Skin of body (tissue), 2 donors: ENCODE data around the gene SHPK. TPM values are rescaled to one million over a fixed set of nuclear protein-coding genes. Genes with fewer than 3 reads are reported as not detected.

Source experiments
- DNase-seq: peaks from one replicate; lab custom pipeline; 2025; lab: John Stamatoyannopoulos, UW
- total RNA-seq: library from RNA; depleted of rRNA; stranded (reverse); fragments of >200 nt; gene quantifications from one replicate; pipeline ENCODE4 v1.2.3, GENCODE V29; 2014

The SHPK gene
- total RNA-seq, 1 donor from 2014 or later = 10.9 TPM

DNA sequence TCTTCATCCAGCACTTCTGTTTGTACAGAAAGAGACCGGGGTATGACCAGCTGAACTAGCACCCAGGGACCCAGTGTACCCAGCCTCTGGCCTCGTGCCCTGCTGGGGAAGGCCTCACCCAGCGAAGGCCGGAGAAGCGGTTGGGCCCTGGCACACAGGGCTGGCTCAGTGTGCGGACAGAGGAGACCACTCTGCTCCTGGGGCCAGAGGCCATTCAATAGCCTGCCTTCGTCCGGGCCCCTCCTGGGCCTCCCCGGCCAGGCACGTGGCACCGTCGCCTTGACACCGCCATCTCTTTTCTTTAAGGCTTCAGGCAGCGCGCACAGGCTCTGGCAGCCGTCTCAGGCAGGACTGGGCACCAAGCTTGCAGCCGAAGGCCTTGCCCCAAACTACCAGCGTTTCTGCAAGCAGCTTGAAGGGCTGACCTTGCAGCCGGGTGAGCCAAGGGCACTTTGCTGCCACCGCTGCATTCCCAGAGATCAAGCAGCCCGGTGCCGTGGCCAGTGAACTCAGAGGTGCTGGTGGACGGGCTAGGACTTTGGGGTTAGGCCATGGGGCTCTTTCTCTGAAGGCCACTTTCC lies 24.4 kb upstream of the SHPK start:
- no peak for DNase-seq

DNA sequence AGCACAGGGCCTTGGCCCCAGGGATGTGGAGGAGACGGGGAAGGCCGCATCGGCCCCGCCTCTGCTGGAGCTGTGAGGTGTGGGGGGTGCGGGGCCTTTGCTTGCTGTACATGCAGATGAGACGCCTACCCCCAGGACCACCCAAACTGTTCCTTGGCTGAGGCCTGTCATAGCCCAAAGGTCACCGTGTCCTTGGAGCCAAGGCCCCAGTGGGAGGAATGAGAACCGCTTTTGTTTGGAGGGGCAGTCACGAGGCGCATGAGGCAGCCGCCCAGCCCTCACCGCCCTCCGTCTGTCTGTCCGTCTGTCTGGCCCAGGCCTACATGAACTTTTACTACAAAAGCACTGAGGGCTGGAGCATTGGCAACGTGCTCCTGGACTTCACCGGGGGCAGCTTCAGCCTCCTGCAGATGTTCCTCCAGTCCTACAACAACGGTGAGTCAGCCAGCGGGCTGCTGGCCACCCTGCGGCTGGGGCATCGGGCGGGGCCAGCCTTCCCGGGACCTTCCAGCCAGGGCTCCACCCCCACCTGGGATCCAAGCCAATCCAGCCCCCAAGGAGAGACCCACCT lies 23.6 kb upstream of the SHPK start:
- peak; percentile 33 for DNase-seq

DNA sequence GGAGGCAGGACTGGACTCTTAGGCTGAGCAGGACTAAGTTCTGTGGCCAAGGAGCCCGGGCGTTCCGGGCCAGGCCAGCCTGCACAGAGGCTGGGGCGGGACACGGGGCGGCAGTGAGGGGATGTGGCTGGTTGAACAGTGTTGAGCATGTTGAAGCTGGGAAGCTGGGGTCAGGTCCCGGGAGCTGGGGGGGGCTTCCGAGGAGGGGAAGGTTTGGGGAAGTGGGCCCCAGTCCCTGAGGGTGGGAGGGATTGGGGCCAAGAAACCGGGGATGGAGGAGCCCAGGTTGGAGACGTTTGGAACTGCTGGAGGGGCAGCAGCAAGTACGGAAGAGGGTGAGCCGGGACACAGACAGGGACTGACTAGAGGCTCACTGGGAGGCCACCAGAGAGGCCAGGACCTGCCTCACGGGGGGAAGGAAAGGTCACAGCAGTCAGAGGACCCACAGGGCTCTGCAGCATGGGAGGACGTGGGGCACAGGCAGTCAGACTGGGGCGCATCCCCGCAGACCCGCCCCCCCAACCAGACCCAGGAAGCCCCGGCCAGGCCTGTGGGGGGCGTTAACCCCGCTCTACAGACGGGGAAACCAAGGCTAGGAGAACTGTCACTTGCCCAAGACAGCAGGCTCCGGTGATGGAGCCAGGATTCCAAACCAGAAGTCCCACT lies 22.9 kb upstream of the SHPK start:
- no peak for DNase-seq

DNA sequence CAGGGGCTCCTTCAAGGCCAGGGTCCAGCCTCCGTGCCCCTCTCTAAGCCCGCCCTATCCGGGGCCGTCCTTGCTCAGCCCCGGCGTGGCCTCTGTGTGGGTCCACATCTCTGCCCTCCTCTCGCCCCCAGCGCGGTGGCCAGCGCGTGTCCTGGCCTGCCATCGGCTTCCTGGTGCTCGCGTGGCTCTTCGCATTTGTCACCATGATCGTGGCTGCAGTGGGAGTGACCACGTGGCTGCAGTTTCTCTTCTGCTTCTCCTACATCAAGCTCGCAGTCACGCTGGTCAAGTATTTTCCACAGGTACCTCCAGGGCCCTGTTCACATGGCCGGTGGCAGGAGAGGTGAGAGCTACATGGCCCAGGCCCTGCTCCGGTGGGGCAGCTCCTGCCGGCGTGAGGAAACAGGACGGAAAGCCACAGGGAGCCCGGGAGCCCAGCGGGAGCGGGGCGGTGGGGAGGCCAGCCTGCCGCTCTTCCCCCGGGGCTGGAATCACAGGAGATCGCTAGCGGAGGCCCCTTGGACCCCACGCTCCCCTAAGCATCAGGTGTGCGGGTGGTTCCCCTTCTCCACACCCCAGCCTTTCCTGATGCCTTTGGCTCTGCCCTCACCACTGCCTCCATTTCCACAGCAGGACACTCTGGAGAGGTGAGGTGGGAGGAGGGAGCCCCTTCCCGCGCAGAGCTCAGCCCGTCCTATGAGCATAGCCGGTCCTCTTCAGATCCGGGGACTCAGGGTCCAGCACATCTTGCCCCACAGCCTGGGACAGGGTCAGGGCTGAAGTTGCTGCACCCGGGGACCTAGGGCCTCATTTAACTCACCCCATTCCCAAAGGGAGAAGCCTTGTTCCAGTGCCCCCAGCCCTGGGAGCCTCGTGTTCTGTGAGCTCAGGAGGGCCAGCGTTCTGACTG lies 22.1 kb upstream of the SHPK start:
- no peak for DNase-seq

DNA sequence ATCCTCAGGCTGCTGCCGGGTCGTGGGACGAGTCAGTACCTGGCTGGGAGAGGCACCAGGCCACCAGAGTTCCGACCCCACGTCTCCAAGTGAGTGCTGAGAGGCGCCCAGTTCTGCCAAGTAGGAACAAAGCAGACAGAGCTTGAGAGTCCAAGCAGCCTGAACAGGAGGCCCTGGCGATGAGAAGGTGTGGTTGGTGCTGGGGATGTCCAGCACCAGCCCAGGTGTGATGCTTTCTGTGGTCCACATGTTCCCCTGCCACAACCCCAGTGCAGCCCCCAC lies 21.5 kb upstream of the SHPK start:
- DNase-seq = no peak

DNA sequence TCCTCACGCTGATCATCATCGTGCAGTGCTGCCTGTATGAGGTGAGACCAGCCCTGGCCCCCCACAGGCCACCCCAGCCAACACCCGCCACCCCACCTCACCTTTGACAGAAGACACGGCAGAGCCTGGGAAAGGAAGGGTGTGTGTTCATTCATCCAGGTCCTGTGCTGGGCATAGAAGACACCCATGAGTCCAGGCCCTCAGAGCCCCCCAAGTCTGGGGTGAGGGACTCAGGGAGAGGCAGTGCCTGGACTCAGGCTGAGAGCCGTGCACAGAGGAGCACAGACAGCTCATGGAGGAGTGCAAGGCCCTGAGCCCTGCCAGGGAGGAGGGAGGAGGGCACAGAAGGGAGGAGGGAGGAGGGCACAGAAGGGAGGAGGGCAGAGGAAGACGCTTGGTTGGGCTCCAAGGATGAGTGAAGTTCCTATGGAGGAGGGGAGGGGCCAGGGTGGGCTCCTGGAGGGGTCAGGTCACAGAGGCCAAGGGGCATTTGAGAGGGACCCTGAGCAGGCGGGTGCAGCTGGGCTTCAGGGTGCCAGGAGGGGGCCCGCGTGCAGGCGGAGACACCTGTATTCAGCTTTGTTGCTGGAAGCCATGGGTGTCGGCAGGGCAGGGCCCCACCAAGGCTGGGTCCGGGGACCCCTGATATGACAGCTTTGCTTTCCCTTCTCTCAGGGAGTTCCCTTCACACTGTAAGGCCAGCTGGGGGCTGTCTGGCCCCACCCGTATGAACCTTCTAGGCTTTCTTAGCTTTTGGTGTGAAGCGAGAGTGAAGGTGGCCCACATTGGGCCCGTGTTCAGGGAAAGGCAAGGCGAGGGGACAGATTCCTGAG lies 20.9 kb upstream of the SHPK start:
- no peak for DNase-seq

DNA sequence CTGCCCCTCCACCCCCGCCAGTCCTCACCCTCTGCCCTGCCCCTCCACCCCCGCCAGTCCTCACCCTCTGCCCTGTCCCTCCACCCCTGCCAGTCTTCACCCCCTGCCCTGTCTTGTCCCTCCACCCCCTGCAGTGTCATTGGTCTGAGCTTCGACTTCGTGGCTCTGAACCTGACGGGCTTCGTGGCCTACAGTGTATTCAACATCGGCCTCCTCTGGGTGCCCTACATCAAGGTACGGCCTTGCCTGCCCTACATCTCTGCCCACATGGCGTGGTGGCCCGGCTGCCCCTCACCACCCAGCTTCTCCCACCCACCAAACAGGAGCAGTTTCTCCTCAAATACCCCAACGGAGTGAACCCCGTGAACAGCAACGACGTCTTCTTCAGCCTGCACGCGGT lies 20.3 kb upstream of the SHPK start:
- DNase-seq = no peak

DNA sequence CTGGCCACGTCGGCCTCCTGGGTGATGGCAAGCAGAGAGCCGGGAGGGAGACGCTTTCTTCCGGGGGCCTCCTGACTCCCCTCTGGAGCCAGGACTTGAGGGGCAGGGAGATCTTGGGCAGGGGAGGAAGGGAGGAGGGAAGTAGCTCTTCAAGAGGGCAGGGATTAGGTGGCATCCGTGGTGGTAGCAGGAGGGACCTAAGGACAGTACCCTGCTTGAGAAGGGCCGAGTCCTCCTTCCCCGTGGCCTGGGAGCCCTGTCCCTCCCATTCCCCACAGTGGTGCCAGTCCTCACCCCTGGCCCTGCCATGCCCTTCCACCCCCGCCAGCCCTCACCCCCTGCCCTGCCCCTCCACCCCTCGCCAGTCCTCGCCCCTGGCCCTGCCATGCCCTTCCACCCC lies 19.7 kb upstream of the SHPK start:
- DNase-seq = no peak

DNA sequence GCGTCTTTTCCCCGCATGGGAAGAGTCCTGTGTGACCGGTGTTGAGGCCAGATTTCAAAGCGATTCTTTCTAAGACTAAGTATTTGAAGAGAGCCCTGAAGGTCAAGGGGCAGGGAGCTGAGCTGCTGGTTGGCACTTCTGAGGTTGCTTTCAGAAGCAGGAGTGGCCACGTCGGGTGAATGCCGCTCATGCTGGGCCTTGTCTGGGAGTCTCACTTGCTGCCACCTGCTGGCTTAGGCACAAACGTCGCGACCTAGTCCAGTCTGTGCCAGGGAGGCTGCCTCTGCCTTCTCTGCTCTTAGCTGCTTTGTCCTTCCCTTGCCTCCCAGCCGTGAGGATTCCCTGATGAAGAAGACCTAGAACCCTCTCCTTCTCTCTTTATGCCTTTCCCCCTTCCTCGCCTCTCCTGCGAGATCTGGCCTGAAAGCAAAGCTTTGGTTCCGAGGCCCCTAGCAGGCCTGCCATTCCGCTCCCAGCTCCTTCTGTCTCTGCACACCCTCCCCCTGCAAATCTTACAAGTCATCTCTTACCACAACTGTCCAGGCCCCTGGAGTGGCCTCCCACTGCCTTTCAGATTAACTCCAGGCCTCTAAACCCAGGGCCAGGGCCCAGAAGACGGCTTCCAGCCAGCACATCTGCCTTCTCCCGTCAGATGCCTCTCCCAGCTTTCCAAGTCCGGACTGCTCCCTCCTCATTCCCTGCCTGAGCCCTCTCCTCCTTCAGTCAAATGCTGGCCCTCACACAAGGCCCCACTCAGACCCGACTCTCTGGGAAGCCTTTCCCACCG lies 11.9 kb upstream of the SHPK start:
- DNase-seq = no peak

DNA sequence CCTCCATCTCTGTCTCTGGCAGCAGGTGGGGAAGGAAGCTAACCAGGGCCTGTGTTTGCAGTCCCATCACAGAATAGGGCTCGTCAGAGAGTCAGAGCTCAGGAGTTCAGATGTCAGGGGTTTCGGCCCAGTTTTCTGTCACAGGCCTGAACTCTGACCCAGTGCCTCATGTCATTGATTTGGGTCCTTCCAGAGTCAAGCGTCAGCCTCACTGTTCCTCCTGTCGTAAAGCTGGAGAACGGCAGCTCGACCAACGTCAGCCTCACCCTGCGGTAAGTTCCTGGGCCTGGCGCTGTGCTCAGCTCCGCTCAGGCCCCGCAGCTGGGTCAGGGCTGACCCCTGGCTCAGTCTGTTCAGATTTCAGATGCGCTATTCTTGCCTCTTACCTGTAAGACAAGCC lies 11.2 kb upstream of the SHPK start:
- DNase-seq = no peak

DNA sequence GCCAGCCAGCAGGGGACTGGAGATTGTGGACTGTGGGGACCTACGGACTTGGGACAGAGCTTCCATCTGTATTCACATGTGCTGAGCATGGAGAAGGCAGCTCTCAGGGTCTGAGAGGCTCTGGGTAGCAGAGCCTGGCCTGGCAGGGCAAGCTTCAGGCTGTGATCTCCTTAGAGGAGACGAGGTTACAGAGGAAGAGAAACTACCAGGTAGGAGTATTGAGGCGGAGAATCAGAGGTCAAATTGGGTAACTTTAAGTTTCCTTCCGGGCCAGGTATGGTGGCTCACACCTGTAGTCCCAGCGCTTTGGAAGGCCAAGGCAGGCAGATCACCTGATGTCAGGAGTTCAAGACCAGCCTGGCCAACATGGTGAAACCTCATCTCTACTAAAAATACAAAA lies 9.3 kb upstream of the SHPK start:
- no peak for DNase-seq

DNA sequence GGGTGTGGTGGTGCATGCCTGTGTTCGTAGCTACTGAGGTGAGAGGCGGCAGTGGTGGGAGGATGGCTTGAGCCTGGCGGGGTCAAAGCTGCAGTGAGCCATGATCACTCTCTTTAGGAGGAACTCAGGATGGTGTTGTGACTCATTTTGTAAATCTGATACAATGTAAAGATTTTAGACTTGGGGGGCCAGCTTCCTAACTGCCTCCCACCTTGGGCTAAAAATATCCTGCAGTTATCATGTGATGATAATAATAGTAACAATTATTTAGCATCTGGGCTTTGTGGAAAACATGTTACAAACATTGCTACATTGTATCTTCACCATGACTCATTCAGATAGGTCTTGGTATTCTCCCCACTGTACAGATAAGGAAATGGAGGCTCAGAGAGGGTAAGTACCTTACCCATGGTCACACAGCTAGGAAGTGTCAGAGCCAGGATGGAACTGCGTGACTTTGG lies 7.9 kb upstream of the SHPK start:
- no peak for DNase-seq

DNA sequence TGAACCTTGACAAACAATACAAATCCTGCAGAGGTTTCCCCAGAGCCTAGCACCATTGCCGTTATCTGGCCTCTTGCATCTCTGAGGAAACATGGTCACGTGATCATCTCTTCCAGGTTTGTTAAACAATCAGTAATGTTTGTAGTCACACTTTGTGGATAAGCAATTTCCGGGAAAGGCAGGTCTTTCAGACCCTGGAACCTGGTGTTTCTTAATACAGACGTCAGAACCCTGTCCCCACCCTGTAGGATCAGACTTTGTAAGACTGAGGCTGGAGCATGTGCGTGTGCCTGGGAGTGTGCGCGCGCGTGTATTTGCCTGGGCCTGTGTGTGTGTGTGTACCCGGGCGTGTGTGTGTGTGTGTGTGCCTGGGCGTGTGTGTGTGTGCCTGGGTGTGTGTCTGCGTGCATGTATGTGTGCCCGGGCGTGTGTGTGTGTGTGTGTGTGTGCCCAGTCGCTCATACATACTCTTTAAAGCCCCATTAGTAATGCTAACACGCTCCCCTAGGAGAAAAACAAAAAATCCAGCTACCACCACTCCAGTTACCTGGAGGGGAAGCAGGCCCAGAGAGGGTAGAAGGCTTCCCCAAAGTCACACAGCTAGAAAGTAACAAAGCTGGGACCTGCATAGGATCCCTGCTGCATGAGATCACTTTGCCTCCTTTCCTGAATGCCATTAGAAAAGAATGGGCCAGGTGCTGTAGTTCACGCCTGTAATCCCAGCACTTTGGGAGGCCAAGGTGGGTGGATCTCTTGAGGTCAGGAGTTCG lies 5.9 kb upstream of the SHPK start:
- DNase-seq = no peak

DNA sequence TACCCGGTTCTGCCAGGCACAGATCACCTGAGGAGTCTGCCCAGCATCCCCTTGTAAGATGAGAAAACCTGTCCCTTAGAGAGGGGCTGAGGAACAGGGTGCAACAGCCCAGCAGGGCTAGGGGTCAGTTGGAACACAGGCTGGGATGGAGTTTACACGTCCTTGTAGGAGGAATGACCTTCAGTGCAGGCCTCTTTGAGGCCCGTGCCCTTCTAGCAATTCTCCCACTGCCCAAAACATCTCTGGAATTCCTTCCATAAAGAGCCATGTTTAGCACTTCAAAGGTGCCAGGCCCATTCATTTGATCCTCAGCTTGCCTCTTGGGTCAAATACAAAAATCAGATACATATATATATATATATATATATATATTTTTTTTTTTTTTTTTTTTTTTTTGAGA lies 5.0 kb upstream of the SHPK start:
- DNase-seq = no peak

DNA sequence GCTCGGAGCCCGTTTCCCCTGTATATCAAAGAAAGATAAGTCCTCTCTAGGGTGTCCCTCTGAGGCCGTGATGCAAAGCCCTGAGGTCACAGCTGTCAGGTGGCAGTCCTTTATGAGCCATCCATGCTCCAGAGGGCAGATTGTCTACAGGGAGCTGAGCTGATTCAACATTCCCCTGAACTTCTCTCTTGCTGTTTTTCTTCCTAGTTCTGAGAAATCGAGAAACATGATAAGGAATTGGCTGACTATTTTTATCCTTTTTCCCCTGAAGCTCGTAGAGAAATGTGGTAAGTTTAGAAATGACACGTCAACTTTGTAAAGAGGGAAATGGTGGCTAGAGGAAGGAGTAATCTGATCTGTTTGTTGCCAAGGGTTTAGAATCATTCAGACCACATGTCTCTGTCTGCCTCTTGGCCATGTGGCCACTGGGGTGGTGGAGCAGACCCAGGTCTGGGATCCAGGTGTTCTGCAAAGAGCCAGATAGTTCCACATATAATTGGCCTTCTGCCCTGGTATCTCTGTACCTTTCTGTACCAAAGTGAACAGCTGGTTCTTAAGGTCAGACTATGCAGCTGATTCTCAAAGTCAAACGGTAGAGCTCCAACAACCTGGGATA lies 4.0 kb upstream of the SHPK start:
- no peak for DNase-seq

DNA sequence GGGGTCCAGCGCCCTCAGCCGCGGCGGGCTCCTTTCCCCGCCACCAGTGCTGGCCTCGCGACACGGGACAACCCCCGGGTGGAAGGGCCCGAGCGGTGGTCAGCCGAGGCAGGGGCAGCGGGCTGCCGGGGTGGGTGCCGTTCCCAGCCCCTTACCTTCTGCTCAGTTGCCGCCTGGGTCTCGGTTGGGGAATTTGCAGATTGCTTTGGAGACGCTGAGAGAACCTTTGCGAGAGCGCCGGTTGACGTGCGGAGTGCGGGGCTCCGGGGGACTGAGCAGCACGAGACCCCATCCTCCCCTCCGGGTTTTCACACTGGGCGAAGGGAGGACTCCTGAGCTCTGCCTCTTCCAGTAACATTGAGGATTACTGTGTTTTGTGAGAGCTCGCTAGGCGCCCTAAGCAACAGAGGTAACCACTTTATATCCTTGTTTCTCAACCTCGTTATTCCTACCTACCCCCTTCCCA lies 891 bp upstream of the SHPK start:
- no peak for DNase-seq

DNA sequence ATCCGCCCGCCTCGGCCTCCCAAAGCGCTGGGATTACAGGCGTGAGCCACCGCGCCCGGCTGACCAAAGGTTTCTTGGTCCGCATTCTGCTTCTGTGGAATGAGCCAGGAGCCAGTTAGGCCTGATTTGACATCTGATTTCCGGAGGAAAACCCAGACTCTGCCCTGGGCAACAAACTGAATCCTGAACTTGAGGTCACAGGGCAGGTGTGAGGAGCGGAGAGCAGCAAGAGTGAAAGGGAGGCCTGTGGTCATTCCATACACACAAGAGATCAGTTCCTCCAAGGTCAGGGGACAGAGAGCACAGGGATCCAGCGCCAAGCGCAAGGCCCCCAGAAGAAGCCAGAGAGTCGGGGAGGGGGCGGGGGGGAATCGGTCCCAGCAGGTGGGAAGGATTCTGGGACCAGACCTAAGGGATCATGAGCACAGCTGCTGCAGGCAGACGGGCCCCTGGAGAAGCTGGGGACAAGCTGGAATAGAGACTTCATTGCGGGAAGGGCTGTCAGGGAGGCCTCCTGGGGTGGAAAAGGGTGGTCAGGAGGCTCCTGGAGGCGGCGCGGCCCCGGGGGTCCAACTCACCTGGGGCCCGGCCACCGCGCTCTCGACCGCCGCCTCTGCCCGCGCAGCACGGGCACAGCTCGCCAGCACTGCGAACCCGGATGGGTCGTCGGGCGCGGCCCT lies 436 bp downstream of the SHPK start:
- DNase-seq = no peak

DNA sequence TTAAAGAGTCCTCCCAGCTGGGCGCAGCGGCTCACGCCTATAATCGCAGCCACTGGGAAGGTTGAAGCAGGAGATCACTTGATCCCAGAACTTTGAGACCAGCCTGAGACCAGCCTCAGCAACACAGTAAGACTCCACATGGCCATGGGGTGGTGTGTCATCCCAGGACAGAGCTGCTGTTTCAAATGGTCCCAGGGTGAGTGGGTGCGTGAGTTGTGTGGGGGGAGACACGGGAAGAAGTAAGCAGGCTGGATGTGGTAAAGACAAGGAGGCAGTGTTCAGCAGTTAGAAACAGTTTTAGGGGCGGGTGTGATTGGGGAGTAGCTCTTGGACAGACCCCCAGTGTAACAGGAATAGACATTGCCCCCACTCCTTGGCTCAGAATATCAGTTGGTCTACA lies 3.8 kb downstream of the SHPK start:
- no peak for DNase-seq

DNA sequence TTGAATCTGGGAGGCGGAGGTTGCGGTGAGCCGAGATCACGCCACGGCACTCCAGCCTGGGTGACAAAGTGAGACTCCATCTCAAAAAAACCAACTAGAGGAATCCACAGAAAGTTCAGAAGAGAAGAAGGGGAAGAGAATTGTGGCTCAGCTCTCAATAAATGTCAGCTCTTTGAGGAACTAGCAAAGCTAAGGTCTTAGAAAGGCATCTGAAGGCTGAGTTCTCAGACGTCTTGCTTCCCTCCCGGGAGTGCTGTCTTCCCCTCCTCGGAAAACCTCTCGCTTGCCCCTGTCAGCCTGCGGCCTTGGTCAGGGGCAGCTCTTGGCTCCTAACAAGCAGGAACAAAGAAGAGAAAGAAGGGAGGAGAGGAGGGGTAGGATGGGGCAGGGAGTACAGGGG lies 5.3 kb downstream of the SHPK start:
- no peak for DNase-seq
